NCI-H1694 treated with DMSO at 0.1 percent for 48 hours (cell line): Measurements from ENCODE around the gene PRR11.
"Not testable (repeated sequence)": the region's sequence is repeated elsewhere in the genome, so short reads cannot be mapped to it uniquely, and the experiment has no call there.

Experiments used
- DNase-seq: peaks from one replicate; lab custom pipeline; 2025; lab: John Stamatoyannopoulos, UW

The PRR11 gene

GRCh38 chr17:59220328-59221158, 65.0 kb downstream of the PRR11 start, which contains the start of gene GDPD1:
Gene GDPD1, plus strand, starts transcription at chr17:59220511. Its CDS starts 99 bp downstream, at chr17:59220610.
- DNase-seq, result peak; percentile 94

GRCh38 chr17:59221159-59221847, 65.8 kb downstream of the PRR11 start:
- DNase-seq, result peak; percentile 35

GRCh38 chr17:59223813-59224212, 68.3 kb downstream of the PRR11 start:
- no peak for DNase-seq

GRCh38 chr17:59228588-59228987, 73.0 kb downstream of the PRR11 start:
- not testable (repeated sequence) for DNase-seq

- DNase-seq, result no peak
These were observed 75.2 kb downstream of the PRR11 start for GRCh38 chr17:59230764-59231163.

GRCh38 chr17:59234631-59235030, 79.1 kb downstream of the PRR11 start:
- DNase-seq, result no peak

- no peak for DNase-seq
These were observed 83.4 kb downstream of the PRR11 start for GRCh38 chr17:59238906-59239305.

GRCh38 chr17:59244081-59244480, 88.5 kb downstream of the PRR11 start:
- no peak for DNase-seq
